ENCODE measurements around the gene HIVEP2. TPM values are rescaled to one million over a fixed set of nuclear protein-coding genes. Genes with fewer than 3 reads are reported as not detected.

HIVEP2 gene
- total and polyA plus RNA-seq, 2 donors (not counting 3 experiments of a cell fraction or from before 2014, with no cell fraction given): 1.3 to 4.7 TPM

DNA sequence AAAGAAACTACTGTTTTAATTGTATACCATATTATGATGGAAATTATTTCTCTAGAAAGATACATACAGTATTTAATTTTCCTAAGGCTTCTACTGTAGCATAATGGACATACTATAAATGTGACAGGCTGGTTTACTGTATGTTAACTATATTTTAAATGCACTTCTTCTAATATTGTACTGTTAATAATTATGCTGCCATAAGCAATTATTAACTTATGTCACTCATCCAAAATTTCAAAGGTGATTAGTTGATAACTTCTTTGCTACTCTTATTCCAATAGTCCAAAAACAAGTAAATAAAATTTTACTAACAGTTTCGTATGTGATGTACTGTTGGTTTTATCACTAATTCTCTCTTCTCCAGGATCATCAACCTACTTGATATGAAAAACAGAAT, 28.1 kb downstream of the HIVEP2 start:
- no peaks in the 10 kb centered on the region for H3K79me2 ChIP-seq (ENCODE audit: control insufficient read depth, insufficient read depth, low read length)

More for the DNA sequence above, 28.1 kb downstream of the HIVEP2 start:
- Histone ChIP-seq H4K20me1 (replicated peaks; ENCODE audit: control insufficient read depth, extremely low read depth, insufficient read depth, low read length) (no peaks in the 10 kb centered on the region), H3K9me3 (replicated peaks; ENCODE audit: control insufficient read depth, insufficient read depth, low read length) (no peaks in the 10 kb centered on the region), H3K27ac (ENCODE audit: insufficient read depth, low read depth, low read length) (no peak overlapping the region), H3K36me3 (ENCODE audit: control insufficient read depth in 2 of 2, extremely low read depth in 1 of 2, insufficient read depth in 2 of 2, low read length in 2 of 2) (no peaks in the 10 kb centered on the region), H3K27me3 (ENCODE audit: control insufficient read depth in 2 of 2, insufficient read depth in 2 of 2, low read length in 2 of 2) (no peaks in the 10 kb centered on the region), H3K4me2 (ENCODE audit: insufficient read depth, low read length) (no peak overlapping the region), H3K9ac (replicated peaks; ENCODE audit: extremely low read depth, insufficient read depth, low read length) (no peak overlapping the region), H3K4me3 (replicated peaks in 1 of 3; ENCODE audit: insufficient read depth in 1 of 3, low read depth in 1 of 3, low read length in 3 of 3) (no peak overlapping the region), H2AFZ (ENCODE audit: low read depth, low read length) (no peak overlapping the region), H3K9me1 (replicated peaks; ENCODE audit: control insufficient read depth, extremely low read depth, insufficient read depth, low read length) (no peaks in the 10 kb centered on the region), H3K4me1 (ENCODE audit: control insufficient read depth, extremely low read depth, insufficient read depth, low read length) (no peaks in the 10 kb centered on the region)
- intact Hi-C loops (cut with micrococcal nuclease): no loop called here
- BruUV-seq (replicated peaks): no TSS peak
- no peak for TF ChIP-seq POLR2AphosphoS5 (IDR thresholded peaks at IDR 0.05; ENCODE audit: insufficient read depth, low read depth, low read length)
- no peak for TF ChIP-seq POLR2A (IDR thresholded peaks at IDR 0.05; ENCODE audit: low read depth, low read length)
- TF ChIP-seq MYC (IDR thresholded peaks at IDR 0.05; ENCODE audit: low read depth, low read length): no peak
- TF ChIP-seq, protein P1, sequence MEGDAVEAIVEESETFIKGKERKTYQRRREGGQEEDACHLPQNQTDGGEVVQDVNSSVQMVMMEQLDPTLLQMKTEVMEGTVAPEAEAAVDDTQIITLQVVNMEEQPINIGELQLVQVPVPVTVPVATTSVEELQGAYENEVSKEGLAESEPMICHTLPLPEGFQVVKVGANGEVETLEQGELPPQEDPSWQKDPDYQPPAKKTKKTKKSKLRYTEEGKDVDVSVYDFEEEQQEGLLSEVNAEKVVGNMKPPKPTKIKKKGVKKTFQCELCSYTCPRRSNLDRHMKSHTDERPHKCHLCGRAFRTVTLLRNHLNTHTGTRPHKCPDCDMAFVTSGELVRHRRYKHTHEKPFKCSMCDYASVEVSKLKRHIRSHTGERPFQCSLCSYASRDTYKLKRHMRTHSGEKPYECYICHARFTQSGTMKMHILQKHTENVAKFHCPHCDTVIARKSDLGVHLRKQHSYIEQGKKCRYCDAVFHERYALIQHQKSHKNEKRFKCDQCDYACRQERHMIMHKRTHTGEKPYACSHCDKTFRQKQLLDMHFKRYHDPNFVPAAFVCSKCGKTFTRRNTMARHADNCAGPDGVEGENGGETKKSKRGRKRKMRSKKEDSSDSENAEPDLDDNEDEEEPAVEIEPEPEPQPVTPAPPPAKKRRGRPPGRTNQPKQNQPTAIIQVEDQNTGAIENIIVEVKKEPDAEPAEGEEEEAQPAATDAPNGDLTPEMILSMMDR (IDR thresholded peaks at IDR 0.05; ENCODE audit: extremely low read depth in 1 of 2, insufficient read depth in 1 of 2, low read depth in 1 of 2, low read length in 2 of 2): no peak
- TF ChIP-seq GATA2 (IDR thresholded peaks at IDR 0.05; ENCODE audit: insufficient read depth, insufficient read length, low read depth, low read length): no peak
- TF ChIP-seq JUN (IDR thresholded peaks at IDR 0.05; ENCODE audit: borderline replicate concordance, insufficient read depth, insufficient read length, low read depth): no peak
- TF ChIP-seq, protein P2, sequence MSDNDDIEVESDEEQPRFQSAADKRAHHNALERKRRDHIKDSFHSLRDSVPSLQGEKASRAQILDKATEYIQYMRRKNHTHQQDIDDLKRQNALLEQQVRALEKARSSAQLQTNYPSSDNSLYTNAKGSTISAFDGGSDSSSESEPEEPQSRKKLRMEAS (IDR thresholded peaks at IDR 0.05; ENCODE audit: insufficient read depth, insufficient read length): no peak
- TF ChIP-seq FOS (IDR thresholded peaks at IDR 0.05; ENCODE audit: borderline replicate concordance, insufficient read depth, low read length): no peak
- TF ChIP-seq EZH2 (IDR thresholded peaks at IDR 0.05; ENCODE audit: borderline replicate concordance, low read depth, low read length, severe bottlenecking): no peak
- ChIA-PET POLR2A (no interaction called here), CTCF (interaction anchor here (0.9 to 1.6 kb wide), 2 partner anchors 11 to 249 kb away, joined by 3 read pairs; no protein-coding TSS in a partner anchor)
- no peak for DNase-seq (ENCODE audit: low read depth, low spot score)
- no peak for FAIRE-seq
- dilution Hi-C loops (cut with MboI; ENCODE audit: extremely low pct_ligation_motif_present, low sequenced_read_pairs): no loop called here
